ENCODE measurements around the gene KCNG4. TPM values are rescaled to one million over a fixed set of nuclear protein-coding genes. Genes with fewer than 3 reads are reported as not detected.

Gene KCNG4
- total RNA-seq, 1 donor from 2014 or later, result not detected

DNA sequence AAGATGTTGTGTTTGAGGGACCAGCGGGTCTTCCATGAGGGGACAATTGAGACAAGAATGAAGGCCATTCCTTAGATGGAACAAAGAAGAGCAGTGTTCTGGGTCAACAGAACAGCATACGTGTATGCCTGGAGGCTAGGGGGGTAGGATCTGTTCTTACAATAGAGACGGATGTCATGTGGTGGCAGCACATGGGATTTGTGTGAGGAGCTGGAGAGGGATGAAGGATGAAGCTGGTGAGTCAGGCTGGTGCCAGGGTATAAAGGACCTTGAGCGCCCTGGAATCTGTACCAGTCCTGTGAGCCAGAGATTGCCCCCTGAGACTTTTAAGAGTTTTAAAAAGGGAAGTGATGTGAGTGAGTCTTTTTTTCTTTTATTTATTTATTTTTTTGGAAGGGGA, 32.1 kb upstream of the KCNG4 start:
- Mint-ChIP-seq H3K4me1 (ENCODE audit: unreplicated experiment) (no peaks in the 10 kb centered on the region), H3K27me3 (ENCODE audit: unreplicated experiment) (peaks cover 3% of the 10 kb centered on the region), H3K27ac (ENCODE audit: unreplicated experiment) (no peak overlapping the region), H3K4me3 (ENCODE audit: unreplicated experiment) (no peak overlapping the region), H3K9me3 (ENCODE audit: unreplicated experiment) (no peaks in the 10 kb centered on the region), H3K36me3 (ENCODE audit: low read depth, unreplicated experiment) (no peaks in the 10 kb centered on the region)
- DNase-seq (ENCODE audit: low spot score), result no peak
- TF ChIP-seq CTCF (IDR thresholded peaks at IDR 0.05; ENCODE audit: unreplicated experiment), result no peak

- H3K36me3 Mint-ChIP-seq (ENCODE audit: low read depth, unreplicated experiment), result no peaks in the 10 kb centered on the region
- TF ChIP-seq CTCF (IDR thresholded peaks at IDR 0.05; ENCODE audit: unreplicated experiment), result no peak
- no peak for DNase-seq (ENCODE audit: low spot score)
- no peak overlapping the region for H3K27ac Mint-ChIP-seq (ENCODE audit: unreplicated experiment)
- H3K4me1 Mint-ChIP-seq (ENCODE audit: unreplicated experiment), result no peaks in the 10 kb centered on the region
- H3K4me3 Mint-ChIP-seq (ENCODE audit: unreplicated experiment), result no peak overlapping the region
- H3K9me3 Mint-ChIP-seq (ENCODE audit: unreplicated experiment), result no peaks in the 10 kb centered on the region
- peaks cover 3% of the 10 kb centered on the region for H3K27me3 Mint-ChIP-seq (ENCODE audit: unreplicated experiment)
Observed at GRCh38 chr16:84271037-84271436, 31.2 kb upstream of the KCNG4 start.

DNA sequence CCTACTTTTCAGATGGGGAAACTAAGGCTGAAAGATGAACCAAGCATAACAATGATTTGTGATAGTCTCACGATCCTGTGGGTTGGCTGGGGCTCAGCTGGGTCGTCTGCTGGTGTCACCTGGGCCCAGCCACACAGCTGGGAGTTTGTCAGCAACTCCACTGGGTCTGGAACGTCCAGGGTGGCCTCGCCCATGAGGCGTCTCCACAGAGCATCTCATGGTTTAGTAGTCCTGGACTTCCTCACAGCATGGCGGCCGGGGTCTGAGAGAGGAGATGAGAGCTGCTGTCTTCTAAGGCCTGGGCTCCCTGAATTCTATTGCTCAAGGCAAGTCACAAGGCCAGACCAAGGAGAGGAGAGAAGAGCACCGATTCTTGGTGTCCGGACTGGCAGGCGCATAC, 30.7 kb upstream of the KCNG4 start:
- no peak for TF ChIP-seq CTCF (IDR thresholded peaks at IDR 0.05; ENCODE audit: unreplicated experiment)
- Mint-ChIP-seq H3K4me1 (ENCODE audit: unreplicated experiment) (no peaks in the 10 kb centered on the region), H3K4me3 (ENCODE audit: unreplicated experiment) (no peak overlapping the region), H3K27ac (ENCODE audit: unreplicated experiment) (no peak overlapping the region), H3K36me3 (ENCODE audit: low read depth, unreplicated experiment) (no peaks in the 10 kb centered on the region), H3K9me3 (ENCODE audit: unreplicated experiment) (no peaks in the 10 kb centered on the region), H3K27me3 (ENCODE audit: unreplicated experiment) (peaks cover 2% of the 10 kb centered on the region)
- no peak for DNase-seq (ENCODE audit: low spot score)

- Mint-ChIP-seq H3K36me3 (ENCODE audit: low read depth, unreplicated experiment) (peaks cover under 1% of the 10 kb centered on the region), H3K9me3 (ENCODE audit: unreplicated experiment) (no peaks in the 10 kb centered on the region), H3K4me3 (ENCODE audit: unreplicated experiment) (no peak overlapping the region), H3K27ac (ENCODE audit: unreplicated experiment) (no peak overlapping the region), H3K27me3 (ENCODE audit: unreplicated experiment) (peaks cover 2% of the 10 kb centered on the region), H3K4me1 (ENCODE audit: unreplicated experiment) (no peaks in the 10 kb centered on the region)
- no peak for DNase-seq (ENCODE audit: low spot score)
- no peak for TF ChIP-seq CTCF (IDR thresholded peaks at IDR 0.05; ENCODE audit: unreplicated experiment)
Observed at GRCh38 chr16:84270071-84270470, 30.3 kb upstream of the KCNG4 start.

DNA sequence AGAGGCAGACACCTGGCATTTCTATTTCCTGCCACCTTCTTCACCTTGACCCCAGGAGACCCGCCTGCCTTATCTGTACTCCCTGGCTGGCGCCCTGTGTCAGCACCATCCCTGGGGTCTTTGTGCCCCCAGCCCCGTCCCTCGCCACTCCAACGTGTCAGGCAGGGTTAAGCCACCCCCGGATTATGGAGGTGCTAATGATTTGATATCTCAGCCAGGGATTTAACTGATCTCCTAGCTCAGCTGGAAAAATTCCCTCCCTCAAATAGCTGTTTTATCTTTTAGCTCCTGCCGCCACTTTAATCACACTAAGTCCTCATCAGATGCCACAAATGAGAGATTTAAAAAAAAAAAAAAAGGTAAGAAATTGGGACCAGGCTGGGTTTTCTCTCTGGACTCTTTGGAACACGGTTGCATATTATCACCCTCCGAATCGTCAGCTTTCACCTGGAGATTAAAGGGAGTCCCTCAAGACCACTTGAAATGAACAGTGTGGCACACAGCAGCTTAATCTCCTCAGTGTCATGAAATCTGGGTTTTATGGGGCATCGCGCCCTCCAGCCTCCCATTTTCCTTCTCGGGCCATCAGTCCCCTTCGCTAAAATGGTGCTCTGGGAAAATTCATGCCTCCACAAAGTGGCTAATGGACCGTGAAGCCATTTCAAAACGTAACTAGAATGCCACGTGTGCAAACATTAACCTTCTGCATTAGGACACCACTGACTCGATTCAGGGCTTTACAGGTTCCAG, 28.7 kb upstream of the KCNG4 start:
- Mint-ChIP-seq H3K27me3 (ENCODE audit: unreplicated experiment) (no peaks in the 10 kb centered on the region), H3K27ac (ENCODE audit: unreplicated experiment) (no peak overlapping the region), H3K4me3 (ENCODE audit: unreplicated experiment) (no peak overlapping the region), H3K4me1 (ENCODE audit: unreplicated experiment) (no peaks in the 10 kb centered on the region), H3K9me3 (ENCODE audit: unreplicated experiment) (no peaks in the 10 kb centered on the region), H3K36me3 (ENCODE audit: low read depth, unreplicated experiment) (peaks cover 3% of the 10 kb centered on the region)
- DNase-seq (ENCODE audit: low spot score), result no peak
- no peak for TF ChIP-seq CTCF (IDR thresholded peaks at IDR 0.05; ENCODE audit: unreplicated experiment)

All from endothelial cell (in vitro differentiated cells).